ENCODE data around the gene KCNJ12. TPM values are rescaled to one million over a fixed set of nuclear protein-coding genes. Genes with fewer than 3 reads are reported as not detected.
"Not testable (repeated sequence)": the region's sequence is repeated elsewhere in the genome, so short reads cannot be mapped to it uniquely, and the experiment has no call there.

The KCNJ12 gene
- total RNA-seq, 1 donor = 14.5 TPM

GRCh38 chr17:21436883-21437836 is 61.0 kb downstream of the KCNJ12 start:
- not testable (repeated sequence) for DNase-seq (ENCODE audit: low read depth in 2 of 3, low spot score in 2 of 3)

GRCh38 chr17:21438316-21439014 is 62.3 kb downstream of the KCNJ12 start:
- not testable (repeated sequence) for DNase-seq (ENCODE audit: low read depth in 2 of 3, low spot score in 2 of 3)

- DNase-seq (ENCODE audit: low read depth in 2 of 3, low spot score in 2 of 3) = not testable (repeated sequence)
Observed at GRCh38 chr17:21439015-21439336, 62.8 kb downstream of the KCNJ12 start.

- no peak for DNase-seq (ENCODE audit: low read depth in 2 of 3, low spot score in 2 of 3)
Observed at GRCh38 chr17:21445091-21445650, 69.0 kb downstream of the KCNJ12 start.

- not testable (repeated sequence) for DNase-seq (ENCODE audit: low read depth in 2 of 3, low spot score in 2 of 3)
Observed at GRCh38 chr17:21447552-21447951, 71.4 kb downstream of the KCNJ12 start.

GRCh38 chr17:21449891-21450290 is 73.7 kb downstream of the KCNJ12 start:
- DNase-seq (ENCODE audit: low read depth in 2 of 3, low spot score in 2 of 3) = not testable (repeated sequence)

GRCh38 chr17:21451975-21452374 is 75.8 kb downstream of the KCNJ12 start:
- DNase-seq (ENCODE audit: low read depth in 2 of 3, low spot score in 2 of 3) = no peak

GRCh38 chr17:21452377-21453143 is 76.4 kb downstream of the KCNJ12 start:
- DNase-seq (ENCODE audit: low read depth in 2 of 3, low spot score in 2 of 3) = peak; percentile 13 to 76 (median 74)

- no peak for DNase-seq (ENCODE audit: low read depth in 2 of 3, low spot score in 2 of 3)
Observed at GRCh38 chr17:21453144-21453898, 77.2 kb downstream of the KCNJ12 start.

GRCh38 chr17:21454006-21454405 is 77.8 kb downstream of the KCNJ12 start:
- not testable (repeated sequence) for DNase-seq (ENCODE audit: low read depth in 2 of 3, low spot score in 2 of 3)

- no peak for DNase-seq (ENCODE audit: low read depth in 2 of 3, low spot score in 2 of 3)
Observed at GRCh38 chr17:21454441-21454840, 78.3 kb downstream of the KCNJ12 start.

- DNase-seq (ENCODE audit: low read depth in 2 of 3, low spot score in 2 of 3) = no peak
Observed at GRCh38 chr17:21455761-21456160, 79.6 kb downstream of the KCNJ12 start.

GRCh38 chr17:21456449-21456848 is 80.3 kb downstream of the KCNJ12 start:
- DNase-seq (ENCODE audit: low read depth in 2 of 3, low spot score in 2 of 3) = not testable (repeated sequence)

- peak; percentile 84 to 90 (median 89) for DNase-seq (ENCODE audit: low read depth in 2 of 3, low spot score in 2 of 3)
Observed at GRCh38 chr17:21457051-21458026, 81.2 kb downstream of the KCNJ12 start.

- DNase-seq (ENCODE audit: low read depth in 2 of 3, low spot score in 2 of 3) = no peak
Observed at GRCh38 chr17:21458054-21458453, 81.9 kb downstream of the KCNJ12 start.

GRCh38 chr17:21459536-21459935 is 83.4 kb downstream of the KCNJ12 start:
- no peak for DNase-seq (ENCODE audit: low read depth in 2 of 3, low spot score in 2 of 3)

GRCh38 chr17:21460358-21460757 is 84.2 kb downstream of the KCNJ12 start:
- no peak for DNase-seq (ENCODE audit: low read depth in 2 of 3, low spot score in 2 of 3)

GRCh38 chr17:21462237-21462636 is 86.1 kb downstream of the KCNJ12 start:
- no peak for DNase-seq (ENCODE audit: low read depth in 2 of 3, low spot score in 2 of 3)

GRCh38 chr17:21463204-21463661 is 87.1 kb downstream of the KCNJ12 start:
- peak in 2 of 3 donors; percentile 55 to 82 for DNase-seq (ENCODE audit: low read depth in 2 of 3, low spot score in 2 of 3)

All from hematopoietic multipotent progenitor cell (in vitro differentiated cells).